ENCODE measurements around the gene HSPA12B. TPM values are rescaled to one million over a fixed set of nuclear protein-coding genes. Genes with fewer than 3 reads are reported as not detected.

The HSPA12B gene
- total and polyA plus RNA-seq, 2 of the 4 experiments (the other 2 are of a cell fraction), result not detected

DNA sequence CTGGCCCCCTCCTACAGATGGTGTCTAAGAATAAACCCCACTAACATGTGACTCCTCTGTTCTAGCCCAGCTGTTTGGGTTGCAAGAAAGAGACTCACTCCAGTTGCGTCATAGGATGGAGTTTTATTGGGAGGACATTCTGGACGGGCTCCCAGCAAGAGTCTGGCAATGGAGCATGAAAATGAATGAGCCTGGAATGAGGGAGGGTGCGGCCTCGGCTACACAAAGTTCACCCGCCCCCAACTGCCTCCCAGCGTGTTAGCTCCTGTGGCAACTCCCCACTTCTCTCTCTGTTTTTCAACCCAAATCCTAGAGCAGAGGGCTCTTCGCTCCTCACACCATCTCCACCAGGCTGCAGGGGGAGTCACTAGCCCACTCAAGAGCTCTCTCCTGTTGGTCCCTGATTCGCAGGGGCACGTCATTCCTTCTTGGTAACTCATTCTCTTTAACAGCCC is 45.6 kb upstream of the HSPA12B start:
- CTCF ChIA-PET, result interaction anchor here (0.8 to 2.0 kb wide), 4 partner anchors 10 to 94 kb away, joined by 3 to 9 read pairs (median 4); partner anchors contain the start of genes ADISSP and SPEF1
- intact Hi-C loops (cut with micrococcal nuclease), result no loop called here
- TF ChIP-seq MXI1 (IDR thresholded peaks at IDR 0.05; ENCODE audit: borderline replicate concordance, low read depth, low read length), result peak; percentile 40; the same call in 1 of the 2 replicates
- peak; percentile 24; the same call in 1 of the 2 replicates for TF ChIP-seq MAZ (IDR thresholded peaks at IDR 0.05; ENCODE audit: borderline replicate concordance, low read depth, low read length)
- no peak for TF ChIP-seq CHD1 (IDR thresholded peaks at IDR 0.05; ENCODE audit: low read depth, low read length)
- no peak for TF ChIP-seq POLR2A (IDR thresholded peaks at IDR 0.05; ENCODE audit: low read depth, low read length)
- no peak for TF ChIP-seq RFX5 (IDR thresholded peaks at IDR 0.05; ENCODE audit: low read depth, low read length)
- no peak for TF ChIP-seq NFE2L2 (IDR thresholded peaks at IDR 0.05; ENCODE audit: low read depth, low read length)
- TF ChIP-seq BHLHE40 (IDR thresholded peaks at IDR 0.05; ENCODE audit: low read depth, low read length), result no peak
- no peak for TF ChIP-seq MAFK (IDR thresholded peaks at IDR 0.05; ENCODE audit: low read depth, low read length)
- TF ChIP-seq, protein P1, sequence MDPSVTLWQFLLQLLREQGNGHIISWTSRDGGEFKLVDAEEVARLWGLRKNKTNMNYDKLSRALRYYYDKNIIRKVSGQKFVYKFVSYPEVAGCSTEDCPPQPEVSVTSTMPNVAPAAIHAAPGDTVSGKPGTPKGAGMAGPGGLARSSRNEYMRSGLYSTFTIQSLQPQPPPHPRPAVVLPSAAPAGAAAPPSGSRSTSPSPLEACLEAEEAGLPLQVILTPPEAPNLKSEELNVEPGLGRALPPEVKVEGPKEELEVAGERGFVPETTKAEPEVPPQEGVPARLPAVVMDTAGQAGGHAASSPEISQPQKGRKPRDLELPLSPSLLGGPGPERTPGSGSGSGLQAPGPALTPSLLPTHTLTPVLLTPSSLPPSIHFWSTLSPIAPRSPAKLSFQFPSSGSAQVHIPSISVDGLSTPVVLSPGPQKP (IDR thresholded peaks at IDR 0.05; ENCODE audit: borderline replicate concordance, low read depth, low read length), result no peak
- peak; percentile 98 for TF ChIP-seq CEBPB (IDR thresholded peaks at IDR 0.05; ENCODE audit: low read depth, low read length)
- TF ChIP-seq, protein P2, sequence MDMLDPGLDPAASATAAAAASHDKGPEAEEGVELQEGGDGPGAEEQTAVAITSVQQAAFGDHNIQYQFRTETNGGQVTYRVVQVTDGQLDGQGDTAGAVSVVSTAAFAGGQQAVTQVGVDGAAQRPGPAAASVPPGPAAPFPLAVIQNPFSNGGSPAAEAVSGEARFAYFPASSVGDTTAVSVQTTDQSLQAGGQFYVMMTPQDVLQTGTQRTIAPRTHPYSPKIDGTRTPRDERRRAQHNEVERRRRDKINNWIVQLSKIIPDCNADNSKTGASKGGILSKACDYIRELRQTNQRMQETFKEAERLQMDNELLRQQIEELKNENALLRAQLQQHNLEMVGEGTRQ (IDR thresholded peaks at IDR 0.05; ENCODE audit: low read depth, low read length), result peak; percentile 64
- TF ChIP-seq SMC3 (IDR thresholded peaks at IDR 0.05; ENCODE audit: low read depth, low read length), result no peak
- 0 out of 2 replicates have a peak, but pooled peaks have one; percentile 16 for TF ChIP-seq FOS (IDR thresholded peaks at IDR 0.05; ENCODE audit: low read depth, low read length)
- TF ChIP-seq RAD21 (IDR thresholded peaks at IDR 0.05; ENCODE audit: low read length), result peak; percentile 39
- TF ChIP-seq, protein P3, sequence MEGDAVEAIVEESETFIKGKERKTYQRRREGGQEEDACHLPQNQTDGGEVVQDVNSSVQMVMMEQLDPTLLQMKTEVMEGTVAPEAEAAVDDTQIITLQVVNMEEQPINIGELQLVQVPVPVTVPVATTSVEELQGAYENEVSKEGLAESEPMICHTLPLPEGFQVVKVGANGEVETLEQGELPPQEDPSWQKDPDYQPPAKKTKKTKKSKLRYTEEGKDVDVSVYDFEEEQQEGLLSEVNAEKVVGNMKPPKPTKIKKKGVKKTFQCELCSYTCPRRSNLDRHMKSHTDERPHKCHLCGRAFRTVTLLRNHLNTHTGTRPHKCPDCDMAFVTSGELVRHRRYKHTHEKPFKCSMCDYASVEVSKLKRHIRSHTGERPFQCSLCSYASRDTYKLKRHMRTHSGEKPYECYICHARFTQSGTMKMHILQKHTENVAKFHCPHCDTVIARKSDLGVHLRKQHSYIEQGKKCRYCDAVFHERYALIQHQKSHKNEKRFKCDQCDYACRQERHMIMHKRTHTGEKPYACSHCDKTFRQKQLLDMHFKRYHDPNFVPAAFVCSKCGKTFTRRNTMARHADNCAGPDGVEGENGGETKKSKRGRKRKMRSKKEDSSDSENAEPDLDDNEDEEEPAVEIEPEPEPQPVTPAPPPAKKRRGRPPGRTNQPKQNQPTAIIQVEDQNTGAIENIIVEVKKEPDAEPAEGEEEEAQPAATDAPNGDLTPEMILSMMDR (conservative IDR thresholded peaks at IDR 0.05; ENCODE audit: low read depth, low read length), result peak; percentile 29; the same call in 1 of the 2 replicates

More for the DNA sequence above, 45.6 kb upstream of the HSPA12B start:
- ATAC-seq (ENCODE audit: low read depth) (peak; percentile 85), DNase-seq (peak; percentile 94)
- peaks cover 17% of the 10 kb centered on the region for H3K9me1 ChIP-seq (ENCODE audit: insufficient read depth, low read length)
- peak overlapping the region; percentile 3; the same call in 1 of the 2 replicates for H3K18ac ChIP-seq (ENCODE audit: low read depth, low read length)
- peak overlapping the region; percentile 62; the same call in 1 of the 2 replicates for H3K27ac ChIP-seq (ENCODE audit: insufficient read depth, low read length)
- 0 out of 2 replicates have a peak overlapping the region, but pooled peaks have one; percentile 2 for H3K14ac ChIP-seq (replicated peaks; ENCODE audit: low read depth, low read length)
- peak overlapping the region; percentile 38 for H3K4ac ChIP-seq (ENCODE audit: low read depth, low read length)
- H3K4me2 ChIP-seq (ENCODE audit: low read depth, low read length), result peak overlapping the region; percentile 31
- no peaks in the 10 kb centered on the region for H3K79me1 ChIP-seq (ENCODE audit: low read depth in 1 of 2, low read length in 2 of 2)
- 60% methylated on average over 1 of the region's 9 CpGs; no CpG with 5 or more reads in 1 of the 2 experiments for WGBS, 2 experiments (ENCODE audit: extremely low coverage in 2 of 2, insufficient read length in 1 of 2)
- H4K91ac ChIP-seq (ENCODE audit: insufficient read depth, low read depth, low read length), result peak overlapping the region; percentile 14; the same call in 1 of the 2 replicates
- H2BK120ac ChIP-seq (ENCODE audit: low read depth, low read length), result peak overlapping the region; percentile 48; the same call in 1 of the 2 replicates
- H4K8ac ChIP-seq (ENCODE audit: low read depth in 2 of 2, low read length in 2 of 2), result peak overlapping the region; percentile 4 to 41; a peak in 2 of 4 replicates
- H2AK9ac ChIP-seq (replicated peaks; ENCODE audit: low read depth, low read length, poor library complexity), result peak overlapping the region; percentile 21
- H3K56ac ChIP-seq (ENCODE audit: extremely low read depth, insufficient read depth, low read length), result no peak overlapping the region
- peak overlapping the region; percentile 1; the same call in 1 of the 2 replicates for H2BK20ac ChIP-seq (ENCODE audit: low read depth, low read length)
- no peaks in the 10 kb centered on the region for H3K9me3 ChIP-seq (ENCODE audit: control insufficient read depth, insufficient read depth, low read length)
- H3K27me3 ChIP-seq (ENCODE audit: control insufficient read depth, insufficient read depth, low read length), result peaks cover 2% of the 10 kb centered on the region; the same call in 1 of the 2 replicates
- H3K4me1 ChIP-seq (ENCODE audit: control insufficient read depth, insufficient read depth, low read length), result peaks cover 16% of the 10 kb centered on the region
- H3K36me3 ChIP-seq (ENCODE audit: control insufficient read depth, insufficient read depth, low read length), result no peaks in the 10 kb centered on the region
- peak overlapping the region; percentile 2; the same call in 1 of the 2 replicates for H3K23ac ChIP-seq (ENCODE audit: low read depth, low read length)
- H4K5ac ChIP-seq (ENCODE audit: low read depth, low read length), result no peak overlapping the region; the same call in 1 of the 2 replicates
- H3K9ac ChIP-seq (ENCODE audit: low read depth, low read length), result no peak overlapping the region
- no peaks in the 10 kb centered on the region for H4K20me1 ChIP-seq (ENCODE audit: insufficient read depth, low read length)
- H2BK5ac ChIP-seq (ENCODE audit: low read depth, low read length, poor library complexity, severe bottlenecking), result peak overlapping the region; percentile 0
- dilution Hi-C loops (cut with HindIII; ENCODE audit: low sequenced_read_pairs, unreplicated experiment) (no loop called here), in situ Hi-C loops (cut with MboI; ENCODE audit: low sequenced_read_pairs) (no loop called here)
- peak overlapping the region; percentile 53 for H2AFZ ChIP-seq (replicated peaks; ENCODE audit: low read length, poor library complexity)
- H2BK15ac ChIP-seq (ENCODE audit: low read depth, low read length), result peak overlapping the region; percentile 19; the same call in 1 of the 3 replicates
- peak overlapping the region; percentile 66; the same call in 1 of the 2 replicates for H2AK5ac ChIP-seq (ENCODE audit: low read depth, low read length)
- BruUV-seq (replicated peaks), result no TSS peak
- POLR2A ChIA-PET (ENCODE audit: unreplicated experiment), result no interaction called here
- H3K4me3 ChIP-seq (ENCODE audit: insufficient read depth, low read depth, low read length), result no peak overlapping the region

Measured in IMR-90 (cell line).